Esophagus muscularis mucosa (tissue), 4 donors: Measurements from ENCODE around the gene PTCD1.

ENCODE experiments used
- CTCF ChIP-seq, 3 experiments: fragments of 200-600 bp in 2 of 3; fragments of 450-650 bp in 1 of 3; sonication (generic) in 2 of 3; IDR thresholded peaks; one replicate each; pipeline ENCODE4 v1.5.1; 2017 to 2019; ENCODE audit warnings: antibody characterized with exemption in 3 of 3, mild to moderate bottlenecking in 2 of 3, moderate library complexity in 1 of 3
- EP300 ChIP-seq: sonication (generic); formaldehyde crosslinking; IDR thresholded peaks from one replicate; pipeline ENCODE4 v1.6.1; 2017; ENCODE audit warnings: antibody characterized with exemption
- POLR2AphosphoS5 ChIP-seq, 2 donors: sonication (generic); formaldehyde crosslinking; IDR thresholded peaks; one replicate each; pipeline ENCODE4 v1.6.1; 2017; ENCODE audit warnings: antibody characterized with exemption in 2 of 2

GRCh38 chr7:99461221-99461620 is 22.6 kb upstream of the PTCD1 start:
- TF ChIP-seq CTCF (IDR thresholded peaks at IDR 0.05) (no peak), POLR2AphosphoS5 (IDR thresholded peaks at IDR 0.05) (no peak), EP300 (no peak)
